AG20443 (cell line): ENCODE data around the gene VEPH1.

ENCODE experiments used
- DNase-seq: peaks from one replicate; pipeline ENCODE4 v3.0.0; 2012; ENCODE audit warnings: low spot score, mixed read lengths

Gene VEPH1

GRCh38 chr3:157523814-157524213 lies 20.6 kb upstream of the VEPH1 start:
- DNase-seq, result no peak

DNA sequence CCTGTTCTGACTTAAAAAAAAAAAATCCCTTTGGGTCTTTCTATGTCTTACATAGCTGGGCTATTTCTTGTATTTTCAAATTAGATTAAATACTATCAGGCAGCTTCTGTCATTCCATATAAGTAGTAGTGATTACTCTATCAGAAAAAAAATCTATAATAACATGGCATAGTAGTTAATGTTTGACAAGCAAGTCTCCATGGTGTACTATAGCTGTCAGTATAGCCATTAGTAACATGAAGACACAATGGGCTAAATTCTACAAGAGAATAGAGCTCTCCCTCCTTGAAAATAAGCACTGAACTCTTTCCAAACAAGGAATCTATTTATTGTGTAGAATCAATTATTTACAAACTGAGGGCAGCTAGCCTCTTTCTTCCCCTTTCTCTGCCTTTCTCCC lies 19.4 kb upstream of the VEPH1 start:
- no peak for DNase-seq

GRCh38 chr3:157520485-157521150 lies 17.4 kb upstream of the VEPH1 start:
- no peak for DNase-seq

GRCh38 chr3:157518881-157519280 lies 15.7 kb upstream of the VEPH1 start:
- no peak for DNase-seq

- no peak for DNase-seq
Measured at GRCh38 chr3:157516928-157517327, 13.7 kb upstream of the VEPH1 start.

DNA sequence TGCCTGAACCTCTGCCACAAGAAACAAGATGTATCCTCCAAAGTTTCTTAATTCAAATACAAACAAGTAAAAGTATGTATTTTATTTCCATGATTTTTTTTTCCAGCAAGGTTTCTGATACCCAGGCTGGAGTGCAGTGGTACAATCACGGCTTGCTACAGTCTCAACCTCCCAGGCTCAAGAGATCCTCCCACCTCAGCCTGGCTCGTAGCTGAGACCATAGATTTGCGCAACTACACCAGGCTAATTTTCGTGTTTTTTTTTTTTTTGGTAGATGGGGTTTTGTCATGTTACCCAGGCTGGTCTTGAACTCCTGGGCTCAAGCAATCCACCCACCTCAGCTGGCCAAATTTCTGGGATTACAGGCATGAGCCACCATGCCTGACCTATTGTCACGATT lies 12.2 kb upstream of the VEPH1 start:
- no peak for DNase-seq

GRCh38 chr3:157514371-157514895 lies 11.2 kb upstream of the VEPH1 start:
- no peak for DNase-seq

GRCh38 chr3:157513585-157513984 lies 10.4 kb upstream of the VEPH1 start:
- DNase-seq, result no peak

DNA sequence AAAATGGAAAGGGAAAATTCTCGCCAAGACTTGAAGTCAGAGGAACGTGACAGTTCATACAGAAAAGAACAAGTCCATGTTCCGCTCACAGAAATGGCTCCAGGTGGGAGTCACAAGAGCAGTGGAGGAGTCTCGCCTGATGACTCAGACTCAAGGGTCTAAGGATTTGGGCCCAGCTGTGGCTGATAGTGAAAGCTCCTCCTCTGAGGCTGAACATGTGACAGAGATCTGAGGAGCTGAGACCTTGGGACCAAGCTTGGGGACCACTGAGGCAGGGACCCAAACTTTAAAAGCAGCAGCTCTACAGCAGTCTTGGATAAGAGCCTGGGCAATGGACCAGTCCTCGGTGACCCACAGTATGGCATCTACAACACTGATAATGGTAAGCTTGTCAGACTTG lies 9.3 kb upstream of the VEPH1 start:
- DNase-seq, result no peak

DNA sequence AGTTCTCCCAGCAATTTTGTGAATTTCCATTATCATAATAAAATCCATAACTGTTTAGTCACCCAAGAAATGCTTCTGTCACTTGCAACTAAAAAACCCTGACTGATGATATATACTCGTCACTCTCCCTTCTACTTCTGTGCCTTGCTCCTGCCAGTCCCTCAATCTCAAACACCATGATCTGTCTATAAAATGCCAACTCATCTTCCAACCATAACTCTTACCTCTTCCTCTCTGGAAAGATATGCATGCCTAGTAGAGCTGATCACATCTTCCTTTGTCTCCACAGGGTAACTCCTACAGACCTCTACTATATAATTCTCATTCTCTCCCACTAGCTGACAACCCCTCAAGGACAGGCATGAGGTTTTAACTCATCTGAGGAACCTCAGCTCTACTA lies 5.2 kb upstream of the VEPH1 start:
- DNase-seq, result no peak

GRCh38 chr3:157501863-157502262 lies 1.4 kb downstream of the VEPH1 start:
- DNase-seq, result no peak

DNA sequence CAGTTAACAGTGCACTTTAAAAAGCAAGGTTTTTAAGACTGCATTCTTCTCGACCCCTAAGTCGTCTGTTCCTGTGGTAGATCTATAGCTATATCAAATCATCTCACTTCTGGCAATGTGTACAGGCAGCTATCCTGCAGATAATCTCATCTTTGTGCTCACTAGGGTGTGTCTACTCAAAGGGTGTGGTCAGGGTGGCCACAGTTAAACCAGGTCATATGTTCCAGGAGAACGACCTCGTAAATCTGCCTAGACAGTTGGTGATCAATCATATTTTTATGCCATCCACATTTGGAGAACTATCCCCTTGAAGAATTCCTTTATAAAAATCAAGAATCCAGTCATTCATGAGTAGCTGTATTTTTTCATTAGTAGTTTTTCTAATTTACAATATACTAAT lies 3.0 kb downstream of the VEPH1 start:
- no peak for DNase-seq

GRCh38 chr3:157499342-157499963 lies 3.8 kb downstream of the VEPH1 start:
- DNase-seq, result peak; percentile 36

DNA sequence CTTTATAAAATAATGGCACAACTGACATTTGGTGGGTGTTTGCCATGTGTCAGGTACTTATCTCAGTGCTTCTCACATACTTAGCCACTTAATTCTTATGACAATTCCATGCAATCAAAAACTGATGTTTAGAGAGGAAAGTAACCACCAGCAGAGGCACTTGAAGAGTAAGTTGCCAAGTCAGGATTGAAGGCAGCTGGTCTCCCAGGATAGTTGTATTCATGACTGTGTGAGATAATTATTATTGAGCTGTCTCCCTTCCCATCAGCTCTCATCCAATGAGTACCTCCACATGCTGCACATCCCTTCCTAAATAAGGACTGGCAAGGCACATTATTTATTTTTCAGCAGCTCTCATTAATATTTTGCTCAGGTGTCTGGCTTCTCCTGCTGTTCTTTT lies 4.8 kb downstream of the VEPH1 start:
- no peak for DNase-seq

- DNase-seq, result no peak
Measured at GRCh38 chr3:157495846-157496245, 7.4 kb downstream of the VEPH1 start.

DNA sequence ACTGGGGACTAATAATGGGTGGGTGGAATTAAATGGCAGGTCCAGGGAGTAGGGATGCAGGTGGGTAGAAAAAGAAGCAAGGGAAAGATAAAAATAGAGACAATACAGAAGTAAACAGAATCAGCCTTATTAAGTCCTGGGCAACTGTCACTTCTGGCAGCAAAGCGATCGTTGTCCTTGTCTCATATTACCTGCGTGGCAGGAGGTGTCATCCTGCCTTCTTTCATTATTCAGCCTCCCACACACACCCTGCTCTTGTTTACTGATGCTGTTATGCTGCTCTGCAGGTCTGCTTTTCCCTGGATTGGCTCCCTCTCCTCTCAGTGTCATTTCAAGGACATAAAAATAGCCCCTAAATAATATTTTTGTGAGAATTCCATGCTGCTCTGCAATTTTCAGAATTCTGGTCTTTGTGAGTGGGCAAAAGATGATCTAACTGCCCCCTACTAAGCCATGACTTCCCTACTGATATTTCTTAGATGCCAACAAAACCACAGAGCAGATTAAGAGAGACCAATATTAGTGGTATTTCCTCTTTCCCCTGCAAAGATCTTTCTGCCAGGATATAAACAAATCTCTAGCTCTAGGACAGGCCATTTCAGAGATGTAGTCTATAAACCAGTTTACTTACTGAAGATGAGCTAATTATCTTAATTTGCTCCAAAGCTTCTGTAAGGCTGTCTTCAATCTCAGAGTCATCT lies 8.5 kb downstream of the VEPH1 start:
- no peak for DNase-seq

- DNase-seq, result peak; percentile 47
Measured at GRCh38 chr3:157493627-157494550, 9.3 kb downstream of the VEPH1 start.

DNA sequence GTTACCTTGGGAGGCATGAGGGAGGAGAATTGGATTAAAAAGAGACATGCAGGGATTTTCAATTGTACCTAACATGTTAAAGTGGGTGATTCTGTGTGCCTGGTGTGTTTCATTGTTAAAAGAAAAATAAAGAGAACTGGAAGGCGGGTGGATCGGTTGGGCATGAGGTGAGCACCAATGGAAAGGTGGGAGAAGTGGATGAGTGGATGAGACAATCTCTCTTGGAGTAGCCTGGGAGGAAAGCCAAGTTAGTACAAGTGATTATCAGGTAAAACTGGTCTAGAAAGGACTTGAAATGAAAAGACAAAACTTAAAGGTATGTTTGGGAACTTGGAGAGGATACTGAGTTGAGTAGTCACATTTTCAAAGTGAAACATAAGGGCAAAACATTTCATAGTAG lies 12.1 kb downstream of the VEPH1 start:
- DNase-seq, result no peak

DNA sequence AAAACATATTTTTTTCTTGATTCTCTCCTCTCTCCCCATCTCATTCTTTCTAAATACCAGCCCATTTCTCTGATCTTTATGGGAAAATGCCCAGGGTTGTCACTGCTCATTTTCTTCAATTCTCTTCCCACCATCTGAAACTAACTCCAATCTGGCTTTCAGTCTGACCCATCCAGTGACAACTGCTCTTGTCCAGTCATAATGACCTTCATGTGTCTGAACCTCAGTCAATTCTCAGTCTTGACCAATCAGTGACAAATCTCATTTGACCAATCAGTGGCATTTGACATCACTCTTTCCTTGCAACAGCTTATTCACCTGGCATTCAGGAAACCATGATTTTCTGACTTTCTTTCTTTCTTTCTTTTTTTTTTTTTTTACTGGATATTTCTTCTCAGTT lies 15.1 kb downstream of the VEPH1 start:
- no peak for DNase-seq

DNA sequence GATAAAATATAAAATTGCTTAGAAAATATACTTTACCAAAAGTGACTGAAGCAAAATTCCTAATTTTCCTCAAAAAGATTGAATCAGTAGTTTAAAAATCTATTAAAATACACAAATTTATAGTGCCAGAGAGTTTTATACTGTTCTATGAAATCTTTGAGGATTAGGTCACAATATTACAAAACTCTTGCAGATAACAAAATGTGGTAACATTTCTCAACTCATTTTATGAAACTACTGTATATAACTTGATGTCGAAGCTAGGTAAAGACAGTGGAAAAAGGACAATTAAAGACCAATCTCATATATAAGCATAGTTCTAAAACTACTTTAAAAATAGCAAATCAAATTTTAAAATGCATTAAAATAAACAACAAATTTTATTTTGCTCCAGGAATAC lies 15.9 kb downstream of the VEPH1 start:
- DNase-seq, result no peak

DNA sequence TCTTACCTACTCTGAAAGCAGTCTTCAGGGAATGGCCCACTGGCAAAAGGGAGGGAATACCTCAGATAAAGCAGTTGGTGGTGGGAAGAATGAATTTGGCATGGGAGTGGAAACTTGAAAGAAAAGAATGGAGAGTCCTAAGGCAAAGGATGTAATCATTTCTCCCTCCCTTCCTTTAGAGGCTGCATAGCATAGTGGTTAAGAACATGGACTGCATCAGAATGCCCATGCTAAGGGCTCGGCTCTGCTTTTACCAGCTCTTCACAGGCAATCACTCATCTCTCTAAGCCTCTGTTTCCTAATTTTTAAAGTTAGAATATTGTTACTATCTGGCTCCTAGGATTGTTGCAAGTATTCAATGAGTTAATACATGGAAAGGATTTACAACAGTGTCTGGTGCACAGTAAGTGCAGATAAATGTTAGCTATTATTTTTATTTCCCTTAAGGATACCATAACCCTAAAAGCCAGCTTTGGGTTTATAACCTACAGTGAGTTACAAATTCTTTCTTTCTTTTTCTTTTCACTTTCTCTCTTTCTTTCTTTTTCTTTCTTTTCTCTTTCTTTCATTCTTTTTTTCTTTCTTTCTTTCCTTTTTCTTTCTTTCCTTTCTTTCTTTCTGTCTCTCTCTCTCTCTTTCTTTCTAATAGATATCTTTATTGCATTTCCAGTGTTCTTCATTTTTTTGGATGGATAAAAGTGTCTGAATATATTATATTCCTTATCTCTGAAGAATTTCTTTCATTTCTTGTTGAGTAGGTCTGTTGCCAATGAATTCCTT lies 23.6 kb downstream of the VEPH1 start:
- no peak for DNase-seq
